Measurements from ENCODE around the gene SLC39A9. TPM values are rescaled to one million over a fixed set of nuclear protein-coding genes. Genes with fewer than 3 reads are reported as not detected.

SLC39A9 gene
- total RNA-seq, 2 experiments from 2014 or later, result 86.5 to 91.7 TPM

DNA sequence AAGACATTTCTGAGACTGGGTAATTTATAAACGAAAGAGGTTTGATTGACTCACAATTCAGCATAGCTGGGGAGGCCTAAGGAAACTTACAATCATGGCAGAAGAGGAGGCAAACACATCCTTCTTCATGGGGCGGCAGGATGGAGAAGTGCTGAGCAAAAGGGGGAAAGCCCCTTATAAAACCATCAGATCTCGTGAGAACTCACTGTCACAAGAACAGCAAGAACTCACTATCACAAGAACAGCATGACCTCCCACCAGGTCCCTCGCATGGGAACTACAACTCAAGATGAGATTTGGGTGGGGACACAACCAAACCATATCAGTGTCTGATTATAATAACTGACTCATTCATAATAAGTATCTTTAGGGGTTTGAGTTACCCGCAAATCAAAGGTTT is 6.4 kb downstream of the SLC39A9 start:
- H3K79me2 ChIP-seq (ENCODE audit: insufficient read depth, low read depth, low read length), result peaks cover 91% of the 10 kb centered on the region
- CTCF ChIA-PET (ENCODE audit: unreplicated experiment), result no interaction called here
- no peak for DNase-seq (ENCODE audit: low spot score)
- H3K27ac ChIP-seq (ENCODE audit: low read depth, low read length, poor library complexity, severe bottlenecking), result no peak overlapping the region
- peaks cover 18% of the 10 kb centered on the region for H4K20me1 ChIP-seq (ENCODE audit: insufficient read depth, low read length)
- H2AFZ ChIP-seq (ENCODE audit: low read length), result no peak overlapping the region
- BruUV-seq (replicated peaks), result no TSS peak
- no peak overlapping the region for H3K4me3 ChIP-seq (ENCODE audit: low read depth, low read length, poor library complexity, severe bottlenecking)
- H3K9me3 ChIP-seq (ENCODE audit: low read length), result no peaks in the 10 kb centered on the region
- peaks cover 21% of the 10 kb centered on the region for H3K4me1 ChIP-seq (ENCODE audit: insufficient read depth, low read length, poor library complexity, severe bottlenecking)
- intact Hi-C loops (cut with micrococcal nuclease; ENCODE audit: unreplicated experiment), result no loop called here
- POLR2A ChIA-PET, result interaction anchor here (0.7 to 3.8 kb wide), 5 partner anchors 10 to 98 kb away, joined by 3 to 14 read pairs (median 4); no protein-coding TSS in a partner anchor
- no peaks in the 10 kb centered on the region for H3K9me2 ChIP-seq (ENCODE audit: insufficient read depth, low read length)
- peaks cover 26% of the 10 kb centered on the region for H3K36me3 ChIP-seq (ENCODE audit: insufficient read depth, low read length)
- TF ChIP-seq EZH2phosphoT487 (IDR thresholded peaks at IDR 0.05; ENCODE audit: borderline replicate concordance, low read depth, low read length), result no peak
- TF ChIP-seq, protein P1, sequence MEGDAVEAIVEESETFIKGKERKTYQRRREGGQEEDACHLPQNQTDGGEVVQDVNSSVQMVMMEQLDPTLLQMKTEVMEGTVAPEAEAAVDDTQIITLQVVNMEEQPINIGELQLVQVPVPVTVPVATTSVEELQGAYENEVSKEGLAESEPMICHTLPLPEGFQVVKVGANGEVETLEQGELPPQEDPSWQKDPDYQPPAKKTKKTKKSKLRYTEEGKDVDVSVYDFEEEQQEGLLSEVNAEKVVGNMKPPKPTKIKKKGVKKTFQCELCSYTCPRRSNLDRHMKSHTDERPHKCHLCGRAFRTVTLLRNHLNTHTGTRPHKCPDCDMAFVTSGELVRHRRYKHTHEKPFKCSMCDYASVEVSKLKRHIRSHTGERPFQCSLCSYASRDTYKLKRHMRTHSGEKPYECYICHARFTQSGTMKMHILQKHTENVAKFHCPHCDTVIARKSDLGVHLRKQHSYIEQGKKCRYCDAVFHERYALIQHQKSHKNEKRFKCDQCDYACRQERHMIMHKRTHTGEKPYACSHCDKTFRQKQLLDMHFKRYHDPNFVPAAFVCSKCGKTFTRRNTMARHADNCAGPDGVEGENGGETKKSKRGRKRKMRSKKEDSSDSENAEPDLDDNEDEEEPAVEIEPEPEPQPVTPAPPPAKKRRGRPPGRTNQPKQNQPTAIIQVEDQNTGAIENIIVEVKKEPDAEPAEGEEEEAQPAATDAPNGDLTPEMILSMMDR (conservative IDR thresholded peaks at IDR 0.05; ENCODE audit: low read length), result no peak
- H3K4me2 ChIP-seq (ENCODE audit: low read length), result no peak overlapping the region

DNA sequence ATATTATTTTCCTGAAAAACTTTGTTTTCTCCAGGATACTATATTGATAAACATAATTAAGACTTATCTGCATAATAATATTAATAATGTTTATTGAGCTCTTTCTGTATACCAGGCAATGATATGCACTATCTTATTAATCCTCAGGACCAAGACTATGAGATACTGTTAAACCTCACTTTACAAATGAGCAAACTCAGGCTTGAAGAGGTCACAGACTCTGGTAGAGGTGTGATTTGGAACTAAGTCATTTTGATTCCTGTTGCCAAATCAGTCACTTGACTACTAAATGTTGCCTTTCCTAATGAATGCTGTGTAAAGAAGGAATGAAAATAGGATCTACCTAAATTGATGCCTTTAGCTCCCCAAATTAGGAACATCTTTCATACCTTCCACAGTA is 7.3 kb downstream of the SLC39A9 start:
- Histone ChIP-seq H3K9me2 (ENCODE audit: insufficient read depth, low read length) (no peaks in the 10 kb centered on the region), H3K79me2 (ENCODE audit: insufficient read depth, low read depth, low read length) (peaks cover 90% of the 10 kb centered on the region), H3K27ac (ENCODE audit: low read depth, low read length, poor library complexity, severe bottlenecking) (no peak overlapping the region), H4K20me1 (ENCODE audit: insufficient read depth, low read length) (peaks cover 12% of the 10 kb centered on the region; the same call in 1 of the 2 replicates), H3K36me3 (ENCODE audit: insufficient read depth, low read length) (peaks cover 26% of the 10 kb centered on the region), H3K4me3 (ENCODE audit: low read depth, low read length, poor library complexity, severe bottlenecking) (no peak overlapping the region), H3K4me2 (ENCODE audit: low read length) (no peak overlapping the region), H3K9me3 (ENCODE audit: low read length) (no peaks in the 10 kb centered on the region), H3K4me1 (ENCODE audit: insufficient read depth, low read length, poor library complexity, severe bottlenecking) (peaks cover 16% of the 10 kb centered on the region), H2AFZ (ENCODE audit: low read length) (no peak overlapping the region)
- intact Hi-C loops (cut with micrococcal nuclease; ENCODE audit: unreplicated experiment), result no loop called here
- TF ChIP-seq EZH2phosphoT487 (IDR thresholded peaks at IDR 0.05; ENCODE audit: borderline replicate concordance, low read depth, low read length), result no peak
- TF ChIP-seq, protein P1 (conservative IDR thresholded peaks at IDR 0.05; ENCODE audit: low read length), result no peak
- POLR2A ChIA-PET, result interaction anchor here (0.7 to 3.8 kb wide), 3 partner anchors 17 to 99 kb away, joined by 3 to 14 read pairs (median 4); no protein-coding TSS in a partner anchor
- DNase-seq (ENCODE audit: low spot score), result no peak
- CTCF ChIA-PET (ENCODE audit: unreplicated experiment), result no interaction called here
- BruUV-seq (replicated peaks), result no TSS peak

- Histone ChIP-seq H3K36me3 (ENCODE audit: insufficient read depth, low read length) (peaks cover 26% of the 10 kb centered on the region), H3K27ac (ENCODE audit: low read depth, low read length, poor library complexity, severe bottlenecking) (no peak overlapping the region), H2AFZ (ENCODE audit: low read length) (no peak overlapping the region), H3K79me2 (ENCODE audit: insufficient read depth, low read depth, low read length) (peaks cover 75% of the 10 kb centered on the region), H4K20me1 (ENCODE audit: insufficient read depth, low read length) (no peaks in the 10 kb centered on the region; the same call in 1 of the 2 replicates), H3K9me2 (ENCODE audit: insufficient read depth, low read length) (no peaks in the 10 kb centered on the region), H3K9me3 (ENCODE audit: low read length) (no peaks in the 10 kb centered on the region), H3K4me1 (ENCODE audit: insufficient read depth, low read length, poor library complexity, severe bottlenecking) (no peaks in the 10 kb centered on the region), H3K4me2 (ENCODE audit: low read length) (no peak overlapping the region), H3K4me3 (ENCODE audit: low read depth, low read length, poor library complexity, severe bottlenecking) (no peak overlapping the region)
- CTCF ChIA-PET (ENCODE audit: unreplicated experiment), result no interaction called here
- TF ChIP-seq, protein P1 (conservative IDR thresholded peaks at IDR 0.05; ENCODE audit: low read length), result no peak
- TF ChIP-seq EZH2phosphoT487 (IDR thresholded peaks at IDR 0.05; ENCODE audit: borderline replicate concordance, low read depth, low read length), result no peak
- no TSS peak for BruUV-seq (replicated peaks)
- POLR2A ChIA-PET, result interaction anchor here (1.0 kb wide), 1 partner anchor 11 kb away, joined by 3 read pairs; the partner anchor contains the start of gene ERH
- DNase-seq (ENCODE audit: low spot score), result no peak
- intact Hi-C loops (cut with micrococcal nuclease; ENCODE audit: unreplicated experiment), result no loop called here
Observed at GRCh38 chr14:69408331-69408960, 10.0 kb downstream of the SLC39A9 start.

Measured in OCI-LY7 (cell line).